Neural progenitor cell (in vitro differentiated cells): ENCODE measurements around the gene RBM26.

ENCODE experiments used
- CTCF ChIP-seq: fragments of 200-600 bp; sonication (generic); IDR thresholded peaks from 2 replicates; pipeline ENCODE4 v1.5.1; 2017; ENCODE audit warnings: antibody characterized with exemption, mild to moderate bottlenecking
- EZH2 ChIP-seq: fragments of 200-600 bp; sonication (generic); IDR thresholded peaks from 2 replicates; pipeline ENCODE4 v1.6.1; 2017; ENCODE audit warnings: antibody characterized with exemption, mild to moderate bottlenecking, moderate library complexity

GRCh38 chr13:79349011-79349410 is 57.0 kb downstream of the RBM26 start:
- no peak for TF ChIP-seq CTCF
- no peak for TF ChIP-seq EZH2
